ENCODE data around the gene LRBA. TPM values are rescaled to one million over a fixed set of nuclear protein-coding genes. Genes with fewer than 3 reads are reported as not detected.

LRBA gene
- total and polyA plus RNA-seq, 4 donors = 8.2 to 69.8 (median 32.8) TPM

DNA sequence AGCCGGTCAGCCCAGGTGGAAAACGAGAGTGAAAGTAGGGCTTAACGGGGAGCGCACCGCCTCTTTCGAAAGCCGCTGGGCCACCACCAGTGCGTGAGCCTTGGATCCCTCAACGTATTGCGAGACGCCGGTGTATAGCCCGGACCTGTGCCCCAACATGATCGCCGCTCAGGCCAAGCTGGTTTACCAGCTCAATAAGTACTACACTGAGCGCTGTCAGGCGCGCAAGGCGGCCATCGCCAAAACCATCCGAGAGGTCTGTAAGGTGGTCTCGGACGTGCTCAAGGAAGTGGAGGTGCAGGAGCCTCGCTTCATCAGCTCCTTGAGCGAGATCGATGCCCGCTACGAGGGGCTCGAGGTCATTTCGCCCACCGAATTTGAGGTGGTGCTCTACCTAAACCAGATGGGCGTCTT is 432.2 kb downstream of the LRBA start:
- Histone ChIP-seq H3K27ac (ENCODE audit: low read depth in 1 of 2, low read length in 2 of 2) (peak overlapping the region; percentile 67 to 68), H3K4me1 (ENCODE audit: control insufficient read depth in 4 of 4, insufficient read depth in 4 of 4, low read length in 3 of 4) (peaks cover 1 to 31% (median 16%) of the 10 kb centered on the region in 4 donors), H3K9me3 (ENCODE audit: control insufficient read depth in 4 of 4, low read length in 3 of 4) (no peaks in the 10 kb centered on the region), H3K9ac (ENCODE audit: low read depth in 1 of 2, low read length in 2 of 2) (peak overlapping the region; percentile 34 to 48), H3K36me3 (ENCODE audit: control insufficient read depth in 4 of 4, insufficient read depth in 3 of 4, low read depth in 1 of 4, low read length in 3 of 4) (no peaks in the 10 kb centered on the region), H3K27me3 (ENCODE audit: control insufficient read depth in 4 of 4, insufficient read depth in 4 of 4, low read length in 3 of 4) (no peaks in the 10 kb centered on the region), H3K4me3 (ENCODE audit: low read depth in 1 of 3, low read length in 3 of 3) (peak overlapping the region; percentile 57 to 92 (median 84))
- TF ChIP-seq, protein P1, sequence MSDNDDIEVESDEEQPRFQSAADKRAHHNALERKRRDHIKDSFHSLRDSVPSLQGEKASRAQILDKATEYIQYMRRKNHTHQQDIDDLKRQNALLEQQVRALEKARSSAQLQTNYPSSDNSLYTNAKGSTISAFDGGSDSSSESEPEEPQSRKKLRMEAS (IDR thresholded peaks at IDR 0.05) = no peak
- no peak for TF ChIP-seq HNF4A (conservative IDR thresholded peaks at IDR 0.05)
- no peak for TF ChIP-seq SP1 (IDR thresholded peaks at IDR 0.05)
- TF ChIP-seq RAD21 (IDR thresholded peaks at IDR 0.05) = no peak
- TF ChIP-seq JUND (IDR thresholded peaks at IDR 0.05) = no peak
- TF ChIP-seq EGR1 (IDR thresholded peaks at IDR 0.05; ENCODE audit: low read depth in 2 of 2) = no peak
- TF ChIP-seq, protein P2, sequence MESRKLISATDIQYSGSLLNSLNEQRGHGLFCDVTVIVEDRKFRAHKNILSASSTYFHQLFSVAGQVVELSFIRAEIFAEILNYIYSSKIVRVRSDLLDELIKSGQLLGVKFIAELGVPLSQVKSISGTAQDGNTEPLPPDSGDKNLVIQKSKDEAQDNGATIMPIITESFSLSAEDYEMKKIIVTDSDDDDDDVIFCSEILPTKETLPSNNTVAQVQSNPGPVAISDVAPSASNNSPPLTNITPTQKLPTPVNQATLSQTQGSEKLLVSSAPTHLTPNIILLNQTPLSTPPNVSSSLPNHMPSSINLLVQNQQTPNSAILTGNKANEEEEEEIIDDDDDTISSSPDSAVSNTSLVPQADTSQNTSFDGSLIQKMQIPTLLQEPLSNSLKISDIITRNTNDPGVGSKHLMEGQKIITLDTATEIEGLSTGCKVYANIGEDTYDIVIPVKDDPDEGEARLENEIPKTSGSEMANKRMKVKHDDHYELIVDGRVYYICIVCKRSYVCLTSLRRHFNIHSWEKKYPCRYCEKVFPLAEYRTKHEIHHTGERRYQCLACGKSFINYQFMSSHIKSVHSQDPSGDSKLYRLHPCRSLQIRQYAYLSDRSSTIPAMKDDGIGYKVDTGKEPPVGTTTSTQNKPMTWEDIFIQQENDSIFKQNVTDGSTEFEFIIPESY (IDR thresholded peaks at IDR 0.05) = no peak
- no peak for TF ChIP-seq RXRA (IDR thresholded peaks at IDR 0.05)
- TF ChIP-seq YY1 (IDR thresholded peaks at IDR 0.05) = no peak
- 29% methylated on average over 32 of the region's 32 CpGs for WGBS
- no peak for DNase-seq (ENCODE audit: low spot score)

DNA sequence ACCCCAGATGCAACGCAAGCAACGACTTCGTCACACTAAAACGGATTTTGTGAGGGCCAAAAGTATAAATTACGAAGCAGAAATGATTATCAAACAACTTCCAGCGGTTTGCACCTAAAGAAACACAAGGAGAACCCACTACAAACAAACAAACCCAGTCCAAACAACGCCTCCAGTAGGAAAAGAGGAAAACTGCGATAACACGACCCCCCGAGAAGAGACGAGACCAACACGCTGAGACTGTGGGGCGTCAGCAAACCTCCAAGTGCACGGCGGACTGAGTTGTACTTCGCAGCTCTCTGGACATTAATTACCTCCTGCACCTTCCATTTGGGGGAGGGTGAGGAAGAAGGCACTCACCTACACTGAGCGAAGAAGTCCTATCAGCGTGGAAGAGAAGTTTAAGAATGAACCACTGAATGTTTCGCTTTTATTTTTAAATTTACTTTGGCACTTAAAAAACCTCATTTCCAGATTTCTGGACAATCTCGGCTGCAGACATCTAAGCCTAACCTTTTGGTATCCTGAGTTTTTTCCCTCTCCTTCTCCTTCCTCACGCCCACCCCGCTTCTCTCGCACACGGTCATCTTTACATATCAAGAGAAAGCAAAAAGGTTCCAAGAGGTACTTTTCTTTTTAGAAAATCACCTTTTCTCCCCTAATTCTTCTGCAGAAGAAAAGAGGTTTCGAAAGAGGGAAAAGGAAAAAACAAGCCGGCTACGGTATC is 432.8 kb downstream of the LRBA start, which contains the start of gene MAB21L2:
TSS of gene MAB21L2 (plus strand) at position 6 of the 727 bp plus-strand sequence. CDS start 879 bp downstream, outside the sequence.
- H3K27ac ChIP-seq (ENCODE audit: low read depth in 1 of 2, low read length in 2 of 2) = peak within 1 kb of the TSS; percentile 67 to 68
- TF ChIP-seq HNF4G (IDR thresholded peaks at IDR 0.05) (no peak), RXRA (IDR thresholded peaks at IDR 0.05) (no peak), SP1 (IDR thresholded peaks at IDR 0.05) (no peak), NR2F2 (IDR thresholded peaks at IDR 0.05) (no peak), FOXA1 (IDR thresholded peaks at IDR 0.05) (no peak), EGR1 (IDR thresholded peaks at IDR 0.05; ENCODE audit: low read depth in 2 of 2) (no peak), HNF4A (conservative IDR thresholded peaks at IDR 0.05) (no peak)
- TF ChIP-seq, protein P1 (IDR thresholded peaks at IDR 0.05) = no peak
- TF ChIP-seq, protein P3, sequence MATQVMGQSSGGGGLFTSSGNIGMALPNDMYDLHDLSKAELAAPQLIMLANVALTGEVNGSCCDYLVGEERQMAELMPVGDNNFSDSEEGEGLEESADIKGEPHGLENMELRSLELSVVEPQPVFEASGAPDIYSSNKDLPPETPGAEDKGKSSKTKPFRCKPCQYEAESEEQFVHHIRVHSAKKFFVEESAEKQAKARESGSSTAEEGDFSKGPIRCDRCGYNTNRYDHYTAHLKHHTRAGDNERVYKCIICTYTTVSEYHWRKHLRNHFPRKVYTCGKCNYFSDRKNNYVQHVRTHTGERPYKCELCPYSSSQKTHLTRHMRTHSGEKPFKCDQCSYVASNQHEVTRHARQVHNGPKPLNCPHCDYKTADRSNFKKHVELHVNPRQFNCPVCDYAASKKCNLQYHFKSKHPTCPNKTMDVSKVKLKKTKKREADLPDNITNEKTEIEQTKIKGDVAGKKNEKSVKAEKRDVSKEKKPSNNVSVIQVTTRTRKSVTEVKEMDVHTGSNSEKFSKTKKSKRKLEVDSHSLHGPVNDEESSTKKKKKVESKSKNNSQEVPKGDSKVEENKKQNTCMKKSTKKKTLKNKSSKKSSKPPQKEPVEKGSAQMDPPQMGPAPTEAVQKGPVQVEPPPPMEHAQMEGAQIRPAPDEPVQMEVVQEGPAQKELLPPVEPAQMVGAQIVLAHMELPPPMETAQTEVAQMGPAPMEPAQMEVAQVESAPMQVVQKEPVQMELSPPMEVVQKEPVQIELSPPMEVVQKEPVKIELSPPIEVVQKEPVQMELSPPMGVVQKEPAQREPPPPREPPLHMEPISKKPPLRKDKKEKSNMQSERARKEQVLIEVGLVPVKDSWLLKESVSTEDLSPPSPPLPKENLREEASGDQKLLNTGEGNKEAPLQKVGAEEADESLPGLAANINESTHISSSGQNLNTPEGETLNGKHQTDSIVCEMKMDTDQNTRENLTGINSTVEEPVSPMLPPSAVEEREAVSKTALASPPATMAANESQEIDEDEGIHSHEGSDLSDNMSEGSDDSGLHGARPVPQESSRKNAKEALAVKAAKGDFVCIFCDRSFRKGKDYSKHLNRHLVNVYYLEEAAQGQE (IDR thresholded peaks at IDR 0.05) = no peak
- TF ChIP-seq, protein P2 (IDR thresholded peaks at IDR 0.05) = no peak
- TF ChIP-seq, protein P4, sequence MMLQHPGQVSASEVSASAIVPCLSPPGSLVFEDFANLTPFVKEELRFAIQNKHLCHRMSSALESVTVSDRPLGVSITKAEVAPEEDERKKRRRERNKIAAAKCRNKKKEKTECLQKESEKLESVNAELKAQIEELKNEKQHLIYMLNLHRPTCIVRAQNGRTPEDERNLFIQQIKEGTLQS (IDR thresholded peaks at IDR 0.05) = no peak
- TF ChIP-seq, protein P5, sequence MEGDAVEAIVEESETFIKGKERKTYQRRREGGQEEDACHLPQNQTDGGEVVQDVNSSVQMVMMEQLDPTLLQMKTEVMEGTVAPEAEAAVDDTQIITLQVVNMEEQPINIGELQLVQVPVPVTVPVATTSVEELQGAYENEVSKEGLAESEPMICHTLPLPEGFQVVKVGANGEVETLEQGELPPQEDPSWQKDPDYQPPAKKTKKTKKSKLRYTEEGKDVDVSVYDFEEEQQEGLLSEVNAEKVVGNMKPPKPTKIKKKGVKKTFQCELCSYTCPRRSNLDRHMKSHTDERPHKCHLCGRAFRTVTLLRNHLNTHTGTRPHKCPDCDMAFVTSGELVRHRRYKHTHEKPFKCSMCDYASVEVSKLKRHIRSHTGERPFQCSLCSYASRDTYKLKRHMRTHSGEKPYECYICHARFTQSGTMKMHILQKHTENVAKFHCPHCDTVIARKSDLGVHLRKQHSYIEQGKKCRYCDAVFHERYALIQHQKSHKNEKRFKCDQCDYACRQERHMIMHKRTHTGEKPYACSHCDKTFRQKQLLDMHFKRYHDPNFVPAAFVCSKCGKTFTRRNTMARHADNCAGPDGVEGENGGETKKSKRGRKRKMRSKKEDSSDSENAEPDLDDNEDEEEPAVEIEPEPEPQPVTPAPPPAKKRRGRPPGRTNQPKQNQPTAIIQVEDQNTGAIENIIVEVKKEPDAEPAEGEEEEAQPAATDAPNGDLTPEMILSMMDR (IDR thresholded peaks at IDR 0.05; ENCODE audit: low read depth, low read length, missing input control) = no peak
- H3K27me3 ChIP-seq (ENCODE audit: control insufficient read depth in 4 of 4, insufficient read depth in 4 of 4, low read length in 3 of 4) = no peaks in the 10 kb centered on the region
- H3K9me3 ChIP-seq (ENCODE audit: control insufficient read depth in 4 of 4, low read length in 3 of 4) = no peaks in the 10 kb centered on the region
- peak within 1 kb of the TSS; percentile 57 to 92 (median 84) for H3K4me3 ChIP-seq (ENCODE audit: low read depth in 1 of 3, low read length in 3 of 3)
- H3K9ac ChIP-seq (ENCODE audit: low read depth in 1 of 2, low read length in 2 of 2) = peak within 1 kb of the TSS; percentile 34 to 48
- 47% methylated on average over 27 of the region's 27 CpGs for WGBS
- no peak for DNase-seq (ENCODE audit: low spot score)
- no peaks in the 10 kb centered on the region for H3K36me3 ChIP-seq (ENCODE audit: control insufficient read depth in 4 of 4, insufficient read depth in 3 of 4, low read depth in 1 of 4, low read length in 3 of 4)
- peaks cover 3 to 31% (median 16%) of the 10 kb centered on the region in 4 donors for H3K4me1 ChIP-seq (ENCODE audit: control insufficient read depth in 4 of 4, insufficient read depth in 4 of 4, low read length in 3 of 4)

All from liver (tissue), 9 donors.